Hepatocyte (in vitro differentiated cells): Measurements from ENCODE around the gene MTURN. TPM values are rescaled to one million over a fixed set of nuclear protein-coding genes. Genes with fewer than 3 reads are reported as not detected.

Experiments used
- DNase-seq: peaks from one replicate; pipeline ENCODE4 v3.0.0-alpha.2; 2016; ENCODE audit warnings: low spot score
- H2AFZ ChIP-seq: fragments of 200-600 bp; sonication (generic); 2 replicates; pipeline ENCODE4 v1.6.0; 2016; ENCODE audit warnings: antibody characterized with exemption, mild to moderate bottlenecking
- H3K27ac ChIP-seq: fragments of 200-600 bp; sonication (generic); 2 replicates; pipeline ENCODE4 v1.5.1; 2016; ENCODE audit warnings: mild to moderate bottlenecking
- H3K27me3 ChIP-seq: fragments of 200-600 bp; sonication (generic); 2 replicates; pipeline ENCODE4 v1.6.1; 2016
- H3K36me3 ChIP-seq: fragments of 200-600 bp; sonication (generic); replicated peaks from 2 replicates; pipeline ENCODE4 v1.5.1; 2016; ENCODE audit warnings: low read depth; ENCODE audit not compliant: insufficient read depth
- H3K4me1 ChIP-seq: fragments of 200-600 bp; sonication (generic); 2 replicates; pipeline ENCODE4 v1.5.1; 2016; ENCODE audit warnings: mild to moderate bottlenecking, moderate library complexity; ENCODE audit not compliant: insufficient read depth
- H3K4me2 ChIP-seq: fragments of 200-600 bp; sonication (generic); 2 replicates; pipeline ENCODE4 v1.6.0; 2016
- H3K4me3 ChIP-seq: fragments of 200-600 bp; sonication (generic); 2 replicates; pipeline ENCODE4 v1.5.1; 2016; ENCODE audit warnings: mild to moderate bottlenecking
- H3K79me2 ChIP-seq: fragments of 200-600 bp; sonication (generic); 2 replicates; pipeline ENCODE4 v1.6.0; 2017; ENCODE audit warnings: mild to moderate bottlenecking
- H3K9me2 ChIP-seq: fragments of 200-600 bp; sonication (generic); replicated peaks from 2 replicates; pipeline ENCODE4 v1.6.0; 2017; ENCODE audit warnings: mild to moderate bottlenecking; ENCODE audit not compliant: insufficient read depth
- H3K9me3 ChIP-seq: fragments of 200-600 bp; sonication (generic); 2 replicates; pipeline ENCODE4 v1.5.1; 2016; ENCODE audit warnings: low read depth, mild to moderate bottlenecking
- H4K20me1 ChIP-seq: fragments of 200-600 bp; sonication (generic); 2 replicates; pipeline ENCODE4 v1.6.0; 2016; ENCODE audit warnings: mild to moderate bottlenecking; ENCODE audit not compliant: insufficient read depth, poor library complexity, severe bottlenecking
- CTCF ChIP-seq: fragments of 200-600 bp; sonication (generic); IDR thresholded peaks from 2 replicates; pipeline ENCODE4 v1.5.1; 2016; ENCODE audit warnings: antibody characterized with exemption, mild to moderate bottlenecking; ENCODE audit not compliant: poor library complexity
- EZH2 ChIP-seq: fragments of 200-600 bp; sonication (generic); IDR thresholded peaks from 2 replicates; pipeline ENCODE4 v1.6.1; 2016; ENCODE audit warnings: antibody characterized with exemption, mild to moderate bottlenecking, borderline replicate concordance
- EZH2phosphoT487 ChIP-seq: fragments of 200-600 bp; sonication (generic); IDR thresholded peaks from one replicate; pipeline ENCODE4 v1.6.1; 2018; ENCODE audit warnings: antibody characterized with exemption, mild to moderate bottlenecking, low read depth, moderate library complexity; ENCODE audit not compliant: unreplicated experiment, severe bottlenecking
- WGBS: methylation state at CpG from one replicate; pipeline ENCODE4 v1.1.6; 2016; ENCODE audit warnings: low lambda C conversion rate; ENCODE audit errors: missing lambda C conversion rate; 5-methylcytosine and 5-hydroxymethylcytosine counted together
- polyA plus RNA-seq: library from polyadenylated mRNA; unstranded; fragments of >200 nt; fragmentation: Nextera tagmentation; extraction: Ambion mirVana; gene quantifications from 2 replicates; pipeline ENCODE4 v1.2.1, GENCODE V29; 2016
- total RNA-seq: library from RNA; depleted of rRNA; stranded (reverse); fragments of >200 nt; gene quantifications from 2 replicates; pipeline ENCODE4 v1.2.3, GENCODE V29; 2014

MTURN gene
- total and polyA plus RNA-seq, 2 experiments from 2014 or later = 4.5 to 14.5 TPM

- 79% methylated on average over 5 of the region's 5 CpGs for WGBS
- Histone ChIP-seq H3K27ac (no peak overlapping the region), H3K4me1 (peaks cover 14% of the 10 kb centered on the region)
Observed at GRCh38 chr7:30166841-30167235, 32.1 kb downstream of the MTURN start.

GRCh38 chr7:30167901-30168300 is 33.1 kb downstream of the MTURN start:
- Histone ChIP-seq H3K9me3 (no peaks in the 10 kb centered on the region), H3K79me2 (no peaks in the 10 kb centered on the region), H3K4me2 (no peak overlapping the region), H3K36me3 (no peaks in the 10 kb centered on the region), H2AFZ (no peak overlapping the region), H3K4me3 (no peak overlapping the region), H3K4me1 (peaks cover 8% of the 10 kb centered on the region), H4K20me1 (no peaks in the 10 kb centered on the region), H3K9me2 (no peaks in the 10 kb centered on the region), H3K27me3 (no peaks in the 10 kb centered on the region), H3K27ac (no peak overlapping the region)
- WGBS = 98% methylated on average over 6 of the region's 6 CpGs
- no peak for TF ChIP-seq EZH2
- no peak for DNase-seq

More at GRCh38 chr7:30166841-30167235, 32.1 kb downstream of the MTURN start:
- Histone ChIP-seq H3K36me3 (no peaks in the 10 kb centered on the region), H3K4me2 (no peak overlapping the region), H3K9me3 (no peaks in the 10 kb centered on the region), H3K9me2 (no peaks in the 10 kb centered on the region), H2AFZ (no peak overlapping the region), H3K79me2 (no peaks in the 10 kb centered on the region), H3K27me3 (no peaks in the 10 kb centered on the region), H3K4me3 (no peak overlapping the region), H4K20me1 (no peaks in the 10 kb centered on the region)
- no peak for DNase-seq
- TF ChIP-seq EZH2phosphoT487 (no peak), EZH2 (no peak), CTCF (no peak)

- Histone ChIP-seq H3K79me2 (no peaks in the 10 kb centered on the region), H3K9me2 (no peaks in the 10 kb centered on the region), H3K27me3 (no peaks in the 10 kb centered on the region), H4K20me1 (no peaks in the 10 kb centered on the region), H3K9me3 (no peaks in the 10 kb centered on the region), H2AFZ (no peak overlapping the region), H3K4me3 (no peak overlapping the region), H3K4me1 (peaks cover 8% of the 10 kb centered on the region), H3K27ac (no peak overlapping the region), H3K4me2 (no peak overlapping the region), H3K36me3 (no peaks in the 10 kb centered on the region)
- 66% methylated on average over 16 of the region's 16 CpGs for WGBS
- DNase-seq = peak; percentile 36
- TF ChIP-seq CTCF (no peak), EZH2phosphoT487 (no peak), EZH2 (no peak)
Observed at GRCh38 chr7:30168835-30169573, 34.2 kb downstream of the MTURN start.

- H3K4me3 ChIP-seq = no peak overlapping the region
- no peaks in the 10 kb centered on the region for H3K9me2 ChIP-seq
- H2AFZ ChIP-seq = no peak overlapping the region
- no peaks in the 10 kb centered on the region for H4K20me1 ChIP-seq
- 93% methylated on average over 2 of the region's 2 CpGs for WGBS
- DNase-seq = no peak
- no peak overlapping the region for H3K4me2 ChIP-seq
- H3K36me3 ChIP-seq = no peaks in the 10 kb centered on the region
- H3K79me2 ChIP-seq = no peaks in the 10 kb centered on the region
- no peaks in the 10 kb centered on the region for H3K9me3 ChIP-seq
- no peak overlapping the region for H3K27ac ChIP-seq
- TF ChIP-seq EZH2phosphoT487 = no peak
- no peak for TF ChIP-seq EZH2
- TF ChIP-seq CTCF = no peak
- H3K4me1 ChIP-seq = peaks cover 8% of the 10 kb centered on the region
- no peaks in the 10 kb centered on the region for H3K27me3 ChIP-seq
Observed at GRCh38 chr7:30169579-30169978, 34.8 kb downstream of the MTURN start.
